A549 (cell line): ENCODE measurements around the gene CMTR2. TPM values are rescaled to one million over a fixed set of nuclear protein-coding genes. Genes with fewer than 3 reads are reported as not detected.

Experiments used
- ATAC-seq, 2 experiments: fragments of 200-7000 bp in 1 of 2; fragments of >200 bp in 1 of 2; cut with Nextera tagmentation in 1 of 2; cut with Tn5 transposase in 1 of 2; 3 replicates each; pipeline versions ENCODE4 v1.8.0 to v1.9.1; 2018 to 2020; ENCODE audit warnings: mild to moderate bottlenecking in 1 of 2, moderate library complexity in 1 of 2
- CTCF ChIA-PET: fragments of 300-600 bp; sonication (Branson Sonifier 250); formaldehyde crosslinking; extraction: SDS; loops from one replicate; lab custom pipeline; 2021; ENCODE audit warnings: antibody characterized with exemption, inconsistent platforms; lab: Yijun Ruan, JAX
- POLR2A ChIA-PET: fragments of 350-600 bp; formaldehyde crosslinking; extraction: SDS; loops from one replicate; lab custom pipeline; 2021; ENCODE audit warnings: antibody characterized with exemption, inconsistent platforms; lab: Yijun Ruan, JAX
- DNase-seq, 2 experiments: peaks; one replicate each; pipeline versions ENCODE4 v3.0.0 to v3.0.0-alpha.2; 2011 to 2016; ENCODE audit warnings: low read depth in 1 of 2, low spot score in 1 of 2
- FAIRE-seq: peaks from 2 replicates; lab custom pipeline; 2011; peaks lifted over from hg19 to GRCh38; lab: Jason Lieb, UNC
- H3K27ac ChIP-seq, 2 experiments: fragments of >200 bp; sonication (Bioruptor Twin); formaldehyde crosslinking; 3 replicates each; pipeline ENCODE4 v1.5.1; 2016 to 2017
- H3K4me1 ChIP-seq: fragments of >200 bp; sonication (Bioruptor Twin); formaldehyde crosslinking; 3 replicates; pipeline ENCODE4 v1.6.1; 2016
- H3K4me2 ChIP-seq: fragments of >200 bp; sonication (Bioruptor Twin); formaldehyde crosslinking; 3 replicates; pipeline ENCODE4 v1.6.1; 2016
- H3K4me3 ChIP-seq: fragments of >200 bp; sonication (Bioruptor Twin); formaldehyde crosslinking; 3 replicates; pipeline ENCODE4 v1.5.1; 2016
- H3K9me3 ChIP-seq: fragments of >200 bp; sonication (Bioruptor Twin); formaldehyde crosslinking; 3 replicates; pipeline ENCODE4 v1.6.1; 2016
- ATOH8 ChIP-seq: fragments of 250-450 bp; sonication (Bioruptor Pico); IDR thresholded peaks from 2 replicates; pipeline ENCODE4 v1.5.0; 2020; ENCODE audit warnings: low read depth, mild to moderate bottlenecking, moderate library complexity
- BCL3 ChIP-seq: fragments of >200 bp; sonication (Bioruptor Twin); formaldehyde crosslinking; IDR thresholded peaks from 3 replicates; pipeline ENCODE4 v1.6.1; 2016
- CBX2 ChIP-seq: fragments of 200-600 bp; sonication (generic); IDR thresholded peaks from 2 replicates; pipeline ENCODE4 v1.6.1; 2016; ENCODE audit warnings: low read depth, mild to moderate bottlenecking, borderline replicate concordance
- CBX8 ChIP-seq: fragments of 200-600 bp; sonication (generic); IDR thresholded peaks from 2 replicates; pipeline ENCODE4 v1.6.1; 2016
- CEBPB ChIP-seq, 2 experiments: fragments of >200 bp in 1 of 2; sonication (Bioruptor Twin) in 1 of 2; formaldehyde crosslinking in 1 of 2; IDR thresholded peaks; 2 replicates each; pipeline ENCODE4 v1.6.1; 2012 to 2016
- CHD2 ChIP-seq: fragments of 150-350 bp; IDR thresholded peaks from 2 replicates; pipeline ENCODE4 v1.6.1; 2014; ENCODE audit warnings: low read length; ENCODE audit not compliant: partially characterized antibody
- CHD4 ChIP-seq: fragments of 200-600 bp; sonication (generic); IDR thresholded peaks from 2 replicates; pipeline ENCODE4 v1.6.1; 2016; ENCODE audit warnings: antibody characterized with exemption, mild to moderate bottlenecking, borderline replicate concordance
- CTCF ChIP-seq: fragments of >200 bp; sonication (Bioruptor Twin); formaldehyde crosslinking; IDR thresholded peaks from 3 replicates; pipeline ENCODE4 v1.5.1; 2016
- E2F6 ChIP-seq: IDR thresholded peaks from 2 replicates; pipeline ENCODE4 v1.6.1; 2012; ENCODE audit warnings: low read depth, borderline replicate concordance
- EHMT2 ChIP-seq: fragments of 200-600 bp; sonication (generic); IDR thresholded peaks from 2 replicates; pipeline ENCODE4 v1.6.1; 2016; ENCODE audit warnings: antibody characterized with exemption, low read depth, mild to moderate bottlenecking, moderate library complexity
- FOSB ChIP-seq: fragments of 250-450 bp; sonication (Bioruptor Pico); IDR thresholded peaks from 2 replicates; pipeline ENCODE4 v1.5.0; 2020; ENCODE audit warnings: mild to moderate bottlenecking, moderate library complexity
- HDAC2 ChIP-seq: fragments of 200-600 bp; sonication (generic); IDR thresholded peaks from 2 replicates; pipeline ENCODE4 v1.6.1; 2016
- HEYL ChIP-seq: fragments of 250-450 bp; sonication (Bioruptor Pico); IDR thresholded peaks from 2 replicates; pipeline ENCODE4 v1.8.0; 2021; ENCODE audit warnings: mild to moderate bottlenecking, moderate library complexity
- HMGXB4 ChIP-seq: fragments of 250-450 bp; sonication (Bioruptor Pico); IDR thresholded peaks from 2 replicates; pipeline ENCODE4 v1.5.0; 2021; ENCODE audit warnings: mild to moderate bottlenecking, moderate library complexity, borderline replicate concordance
- KDM1A ChIP-seq: fragments of 200-600 bp; sonication (generic); IDR thresholded peaks from 2 replicates; pipeline ENCODE4 v1.6.1; 2016; ENCODE audit warnings: low read depth, mild to moderate bottlenecking
- MAFK ChIP-seq: fragments of 450-650 bp; IDR thresholded peaks from 2 replicates; pipeline ENCODE4 v1.6.1; 2014; ENCODE audit not compliant: partially characterized antibody
- MYC ChIP-seq: IDR thresholded peaks from 2 replicates; pipeline ENCODE4 v1.6.1; 2012; ENCODE audit warnings: mild to moderate bottlenecking, inconsistent platforms, low read length, improper control_type of control experiment, borderline replicate concordance
- NPAS2 ChIP-seq: fragments of 250-450 bp; sonication (Bioruptor Pico); IDR thresholded peaks from 2 replicates; pipeline ENCODE4 v1.8.0; 2022; ENCODE audit warnings: mild to moderate bottlenecking, moderate library complexity, borderline replicate concordance
- REST ChIP-seq: fragments of 200-600 bp; sonication (generic); IDR thresholded peaks from 2 replicates; pipeline ENCODE4 v1.6.1; 2016; ENCODE audit warnings: antibody characterized with exemption, mild to moderate bottlenecking, moderate library complexity
- RNF2 ChIP-seq: fragments of 200-600 bp; sonication (generic); IDR thresholded peaks from 2 replicates; pipeline ENCODE4 v1.6.1; 2016; ENCODE audit warnings: low read depth, mild to moderate bottlenecking, antibody characterized with exemption, moderate library complexity, borderline replicate concordance
- SREBF2 ChIP-seq: fragments of 450-650 bp; IDR thresholded peaks from 2 replicates; pipeline ENCODE4 v1.6.1; 2014; ENCODE audit warnings: mild to moderate bottlenecking, moderate library complexity
- USF2 ChIP-seq: fragments of 450-650 bp; IDR thresholded peaks from 2 replicates; pipeline ENCODE4 v1.6.1; 2014; ENCODE audit warnings: antibody characterized with exemption
- ZC3H11A ChIP-seq: fragments of 450-650 bp; IDR thresholded peaks from 2 replicates; pipeline ENCODE4 v1.6.1; 2014; ENCODE audit warnings: antibody characterized with exemption, mild to moderate bottlenecking
- ZSCAN20 ChIP-seq: fragments of 250-450 bp; sonication (Bioruptor Pico); IDR thresholded peaks from 2 replicates; pipeline ENCODE4 v1.8.0; 2022; ENCODE audit warnings: mild to moderate bottlenecking, moderate library complexity
- WGBS: methylation state at CpG from one replicate; pipeline ENCODE4 v1.1.6; 2017; ENCODE audit errors: missing lambda C conversion rate; 5-methylcytosine and 5-hydroxymethylcytosine counted together
- polyA plus RNA-seq, 4 experiments: library from polyadenylated mRNA; depleted of rRNA in 3 of 4; stranded (reverse); fragments of >200 nt; fragmentation: RNase III in 1 of 4; extraction: RNeasy Plus Mini Kit Qiagen cat#74134 plus additional on column Dnase treatment in 1 of 4; gene quantifications; 2 replicates in 3 of 4; 3 replicates in 1 of 4; pipeline ENCODE4 v1.2.3, GENCODE V29; 2011 to 2017

Gene CMTR2
- polyA plus RNA-seq, 2 of the 4 experiments (the other 2 are of a cell fraction), result 16.9 to 34.9 TPM

- peaks cover 15% of the 10 kb centered on the region; the same call in 2 of the 3 replicates for H3K4me1 ChIP-seq
- TF ChIP-seq CHD4 (no peak), KDM1A (no peak), MYC (no peak), USF2 (no peak), RNF2 (no peak), FOSB (CRISPR knock-in tag) (no peak), EHMT2 (no peak)
- TF ChIP-seq, all 56 proteins: peak for 0
- FAIRE-seq (no peak), ATAC-seq (no peak), DNase-seq (no peak)
- POLR2A ChIA-PET, result no interaction called here
- no peak overlapping the region; a peak in 1 of 6 replicates for H3K27ac ChIP-seq
- CTCF ChIA-PET, result interaction anchor here (2.0 kb wide), 1 partner anchor 25 kb away, joined by 9 read pairs; no protein-coding TSS in a partner anchor
- H3K4me3 ChIP-seq, result no peak overlapping the region
- H3K4me2 ChIP-seq, result peak overlapping the region; percentile 21; the same call in 1 of the 3 replicates
- WGBS, result 77% methylated on average over 1 of the region's 1 CpG
- no peaks in the 10 kb centered on the region for H3K9me3 ChIP-seq
These were observed 48.4 kb upstream of the CMTR2 start for GRCh38 chr16:71337631-71338030.

- H3K4me1 ChIP-seq, result no peaks in the 10 kb centered on the region
- DNase-seq (no peak), FAIRE-seq (no peak), ATAC-seq (no peak)
- ChIA-PET POLR2A (no interaction called here), CTCF (interaction anchor here (1.9 to 3.0 kb wide), 2 partner anchors 16 to 18 kb away, joined by 5 to 9 read pairs; no protein-coding TSS in a partner anchor)
- no peaks in the 10 kb centered on the region for H3K9me3 ChIP-seq
- TF ChIP-seq SREBF2 (no peak), HEYL (no peak), CHD2 (no peak), CBX8 (no peak), ATOH8 (CRISPR knock-in tag) (no peak), CBX2 (no peak), REST (no peak), CTCF (no peak), NPAS2 (CRISPR knock-in tag) (no peak), HMGXB4 (CRISPR knock-in tag) (no peak), ZC3H11A (no peak), E2F6 (no peak), ZSCAN20 (no peak), BCL3 (no peak), CEBPB (IDR thresholded peaks at IDR 0.05) (no peak), EHMT2 (no peak), HDAC2 (no peak), MAFK (no peak)
- H3K4me2 ChIP-seq, result no peak overlapping the region
- H3K27ac ChIP-seq, result no peak overlapping the region
- H3K4me3 ChIP-seq, result no peak overlapping the region
- 24% methylated on average over 3 of the region's 3 CpGs for WGBS
These were observed 38.9 kb upstream of the CMTR2 start for GRCh38 chr16:71328151-71328550.
